RWPE2 (cell line): ENCODE results near the gene FCER2.

Experiments used
- ATAC-seq: fragments of 200-7000 bp; cut with Tn5 transposase; 3 replicates; pipeline ENCODE4 v1.9.1; 2021; ENCODE audit warnings: low read depth
- DNase-seq: peaks from one replicate; pipeline ENCODE4 v3.0.0-alpha.2; 2020; ENCODE audit warnings: low spot score
- H3K27ac ChIP-seq: fragments of 450-650 bp; 2 replicates; pipeline ENCODE4 v1.5.1; 2017; ENCODE audit warnings: mild to moderate bottlenecking; ENCODE audit not compliant: poor library complexity, severe bottlenecking
- H3K27me3 ChIP-seq: fragments of 250-450 bp; sonication (Bioruptor Pico); 2 replicates; pipeline ENCODE4 v1.5.1; 2021; ENCODE audit warnings: mild to moderate bottlenecking, moderate library complexity; ENCODE audit not compliant: insufficient read depth, poor library complexity, severe bottlenecking
- H3K36me3 ChIP-seq: fragments of 250-450 bp; sonication (Bioruptor Pico); 2 replicates; pipeline ENCODE4 v1.5.1; 2020; ENCODE audit warnings: low read depth, mild to moderate bottlenecking, moderate library complexity
- H3K4me1 ChIP-seq: fragments of 250-450 bp; sonication (Bioruptor Pico); 2 replicates; pipeline ENCODE4 v1.5.1; 2021; ENCODE audit warnings: mild to moderate bottlenecking, moderate library complexity; ENCODE audit not compliant: insufficient read depth, poor library complexity, severe bottlenecking
- H3K4me3 ChIP-seq: fragments of 250-450 bp; sonication (Bioruptor Pico); 2 replicates; pipeline ENCODE4 v1.5.1; 2021; ENCODE audit warnings: mild to moderate bottlenecking, moderate library complexity; ENCODE audit not compliant: severe bottlenecking
- H3K9me3 ChIP-seq: fragments of 250-450 bp; sonication (Bioruptor Pico); 2 replicates; pipeline ENCODE4 v1.5.1; 2021; ENCODE audit warnings: mild to moderate bottlenecking, moderate library complexity; ENCODE audit not compliant: severe bottlenecking
- CTCF ChIP-seq: fragments of 450-650 bp; IDR thresholded peaks from one replicate; pipeline ENCODE4 v1.5.1; 2017; ENCODE audit warnings: mild to moderate bottlenecking, moderate library complexity; ENCODE audit not compliant: poor library complexity, severe bottlenecking

The FCER2 gene, protein sequence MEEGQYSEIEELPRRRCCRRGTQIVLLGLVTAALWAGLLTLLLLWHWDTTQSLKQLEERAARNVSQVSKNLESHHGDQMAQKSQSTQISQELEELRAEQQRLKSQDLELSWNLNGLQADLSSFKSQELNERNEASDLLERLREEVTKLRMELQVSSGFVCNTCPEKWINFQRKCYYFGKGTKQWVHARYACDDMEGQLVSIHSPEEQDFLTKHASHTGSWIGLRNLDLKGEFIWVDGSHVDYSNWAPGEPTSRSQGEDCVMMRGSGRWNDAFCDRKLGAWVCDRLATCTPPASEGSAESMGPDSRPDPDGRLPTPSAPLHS

GRCh38 chr19:7701654-7702457 lies at the start of gene FCER2:
FCER2 (minus strand) TSS chr19:7702131; CDS start chr19:7699760, 2,371 bp downstream.
- Histone ChIP-seq H3K9me3 (no peaks in the 10 kb centered on the region), H3K27ac (no peak within 1 kb of the TSS), H3K36me3 (no peaks in the 10 kb centered on the region), H3K4me1 (no peaks in the 10 kb centered on the region), H3K27me3 (no peaks in the 10 kb centered on the region), H3K4me3 (no peak within 1 kb of the TSS)
- ATAC-seq (no peak), DNase-seq (no peak)
- TF ChIP-seq CTCF, result no peak

DNA sequence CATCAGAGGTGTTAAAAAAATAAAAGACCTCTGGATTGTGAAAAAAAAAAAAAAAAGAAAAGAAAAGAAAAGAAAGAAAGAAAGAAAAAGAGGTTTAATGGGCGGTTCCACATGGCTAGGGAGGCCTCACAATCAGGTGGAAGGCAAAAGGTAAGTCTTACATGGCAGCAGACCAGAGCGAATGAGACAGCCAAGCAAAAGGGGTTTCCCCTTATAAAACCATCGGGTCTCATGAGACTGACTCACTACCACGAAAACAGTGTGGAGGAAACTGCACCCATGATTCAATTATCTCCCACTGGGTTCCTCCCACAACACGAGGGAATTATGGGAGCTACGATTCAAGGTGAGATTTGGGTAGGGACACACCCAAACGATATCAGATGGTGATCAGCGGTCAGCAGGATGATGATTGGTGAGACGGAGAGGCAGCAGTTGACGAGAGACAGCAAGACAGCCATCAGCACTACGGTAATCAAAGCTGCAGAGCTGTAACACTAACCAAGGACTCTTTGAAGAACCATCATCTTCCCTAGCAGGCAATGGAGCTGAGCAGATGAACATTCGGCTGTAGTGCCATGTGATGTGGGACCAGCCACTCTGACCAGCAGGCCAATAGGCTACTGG lies 49.3 kb upstream of the FCER2 start:
- H3K4me1 ChIP-seq, result no peaks in the 10 kb centered on the region

DNA sequence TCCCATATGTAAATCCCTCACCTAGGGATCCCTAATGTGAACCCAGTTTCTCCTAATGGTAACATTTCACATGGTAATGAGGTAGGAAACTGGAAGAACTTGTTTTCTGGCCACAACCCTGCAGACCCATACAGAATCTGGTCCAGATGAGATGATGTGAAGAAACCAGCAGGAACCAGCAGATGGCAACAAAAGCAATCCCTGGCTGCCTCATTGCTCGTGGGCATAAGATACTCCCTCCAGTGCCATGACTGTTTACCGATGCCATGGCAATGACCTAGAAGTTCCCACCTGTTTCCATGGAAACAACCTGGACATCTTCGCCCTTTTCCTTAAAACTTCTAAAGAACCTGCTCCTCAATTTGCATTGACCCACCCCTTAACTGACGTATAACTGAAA lies 46.8 kb upstream of the FCER2 start:
- no peak overlapping the region for H3K4me3 ChIP-seq
- no peak overlapping the region for H3K27ac ChIP-seq
- H3K4me1 ChIP-seq, result no peaks in the 10 kb centered on the region
- peak; percentile 36 for TF ChIP-seq CTCF
- DNase-seq (no peak), ATAC-seq (0 out of 3 replicates have a peak, but pooled peaks have one; percentile 31)
- no peaks in the 10 kb centered on the region for H3K36me3 ChIP-seq
- no peaks in the 10 kb centered on the region for H3K9me3 ChIP-seq
- no peaks in the 10 kb centered on the region for H3K27me3 ChIP-seq

More for the DNA sequence above, 49.3 kb upstream of the FCER2 start:
- H3K9me3 ChIP-seq, result no peaks in the 10 kb centered on the region
- no peak overlapping the region for H3K27ac ChIP-seq
- no peaks in the 10 kb centered on the region for H3K27me3 ChIP-seq
- DNase-seq (no peak), ATAC-seq (no peak)
- no peak for TF ChIP-seq CTCF
- no peak overlapping the region for H3K4me3 ChIP-seq
- no peaks in the 10 kb centered on the region for H3K36me3 ChIP-seq

DNA sequence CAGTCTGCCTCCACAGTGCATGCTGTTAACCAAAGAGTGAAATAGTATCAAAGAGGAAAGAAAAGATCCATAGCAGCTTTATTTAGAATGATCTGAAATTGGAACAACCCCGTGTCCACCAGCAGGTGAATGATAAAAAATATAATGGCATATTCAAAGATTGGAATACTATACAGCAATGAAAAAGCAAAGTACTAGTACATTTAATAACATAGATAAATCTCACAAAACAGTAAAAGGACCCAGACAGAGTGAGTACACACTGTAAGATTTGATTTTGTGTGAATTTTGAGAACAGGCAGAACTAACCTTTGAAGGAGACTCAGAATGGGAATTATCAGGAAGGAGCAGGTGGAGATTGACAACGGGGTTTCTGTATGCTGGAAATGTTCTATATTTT lies 46.2 kb upstream of the FCER2 start:
- H3K9me3 ChIP-seq, result no peaks in the 10 kb centered on the region
- H3K36me3 ChIP-seq, result no peaks in the 10 kb centered on the region
- no peak for TF ChIP-seq CTCF
- no peak for ATAC-seq
- no peak overlapping the region for H3K4me3 ChIP-seq
- no peaks in the 10 kb centered on the region for H3K4me1 ChIP-seq
- H3K27me3 ChIP-seq, result no peaks in the 10 kb centered on the region
- no peak overlapping the region for H3K27ac ChIP-seq
- DNase-seq, result no peak
